Hepatocyte (in vitro differentiated cells): ENCODE results near the gene ADGRG6.

Source experiments
- EZH2 ChIP-seq: fragments of 200-600 bp; sonication (generic); IDR thresholded peaks from 2 replicates; pipeline ENCODE4 v1.6.1; 2016; ENCODE audit warnings: antibody characterized with exemption, mild to moderate bottlenecking, borderline replicate concordance
- EZH2phosphoT487 ChIP-seq: fragments of 200-600 bp; sonication (generic); IDR thresholded peaks from one replicate; pipeline ENCODE4 v1.6.1; 2018; ENCODE audit warnings: antibody characterized with exemption, mild to moderate bottlenecking, low read depth, moderate library complexity; ENCODE audit not compliant: unreplicated experiment, severe bottlenecking
- TF ChIP-seq, protein P1 (sequence below): fragments of 200-600 bp; sonication (generic); IDR thresholded peaks from 2 replicates; pipeline ENCODE4 v1.5.1; 2016; ENCODE audit warnings: antibody characterized with exemption, mild to moderate bottlenecking; ENCODE audit not compliant: poor library complexity

GRCh38 chr6:142260748-142261147, 41.1 kb upstream of the ADGRG6 start:
- TF ChIP-seq, protein P1, sequence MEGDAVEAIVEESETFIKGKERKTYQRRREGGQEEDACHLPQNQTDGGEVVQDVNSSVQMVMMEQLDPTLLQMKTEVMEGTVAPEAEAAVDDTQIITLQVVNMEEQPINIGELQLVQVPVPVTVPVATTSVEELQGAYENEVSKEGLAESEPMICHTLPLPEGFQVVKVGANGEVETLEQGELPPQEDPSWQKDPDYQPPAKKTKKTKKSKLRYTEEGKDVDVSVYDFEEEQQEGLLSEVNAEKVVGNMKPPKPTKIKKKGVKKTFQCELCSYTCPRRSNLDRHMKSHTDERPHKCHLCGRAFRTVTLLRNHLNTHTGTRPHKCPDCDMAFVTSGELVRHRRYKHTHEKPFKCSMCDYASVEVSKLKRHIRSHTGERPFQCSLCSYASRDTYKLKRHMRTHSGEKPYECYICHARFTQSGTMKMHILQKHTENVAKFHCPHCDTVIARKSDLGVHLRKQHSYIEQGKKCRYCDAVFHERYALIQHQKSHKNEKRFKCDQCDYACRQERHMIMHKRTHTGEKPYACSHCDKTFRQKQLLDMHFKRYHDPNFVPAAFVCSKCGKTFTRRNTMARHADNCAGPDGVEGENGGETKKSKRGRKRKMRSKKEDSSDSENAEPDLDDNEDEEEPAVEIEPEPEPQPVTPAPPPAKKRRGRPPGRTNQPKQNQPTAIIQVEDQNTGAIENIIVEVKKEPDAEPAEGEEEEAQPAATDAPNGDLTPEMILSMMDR, result no peak
- no peak for TF ChIP-seq EZH2
- no peak for TF ChIP-seq EZH2phosphoT487
